Spinal cord (tissue), 10 donors: Measurements from ENCODE around the gene KRT4. TPM values are rescaled to one million over a fixed set of nuclear protein-coding genes. Genes with fewer than 3 reads are reported as not detected.
A peak's percentile ranks its signal among the peaks of the same experiment; 100 is the strongest.

Experiments
- DNase-seq, 6 donors: peaks; one replicate each; pipeline versions ENCODE4 v3.0.0 to v3.0.0-alpha.2; 2013 to 2015; ENCODE audit warnings: low spot score in 6 of 6, low read depth in 4 of 6
- H3K27ac ChIP-seq: one replicate; pipeline ENCODE4 v1.5.1; 2013; ENCODE audit warnings: low read depth, low read length, control low read depth
- H3K27me3 ChIP-seq: one replicate; pipeline ENCODE4 v1.6.1; 2013; ENCODE audit warnings: low read length; ENCODE audit not compliant: control insufficient read depth, insufficient read depth
- H3K36me3 ChIP-seq: one replicate; pipeline ENCODE4 v1.6.1; 2013; ENCODE audit warnings: low read length; ENCODE audit not compliant: control insufficient read depth, insufficient read depth
- H3K4me1 ChIP-seq: one replicate; pipeline ENCODE4 v1.6.1; 2013; ENCODE audit warnings: low read length; ENCODE audit not compliant: control insufficient read depth, insufficient read depth
- H3K4me3 ChIP-seq: one replicate; pipeline ENCODE4 v1.5.1; 2013; ENCODE audit warnings: low read depth, low read length, control low read depth
- H3K9me3 ChIP-seq: one replicate; pipeline ENCODE4 v1.6.1; 2013; ENCODE audit warnings: low read length; ENCODE audit not compliant: control insufficient read depth, insufficient read depth
- WGBS: methylation state at CpG from one replicate; pipeline ENCODE4 v1.1.5; 2013; ENCODE audit warnings: missing lambda C conversion rate; ENCODE audit not compliant: insufficient coverage; 5-methylcytosine and 5-hydroxymethylcytosine counted together
- polyA plus RNA-seq, 2 donors: library from polyadenylated mRNA; unstranded; fragments of 120-200 nt; gene quantifications; one replicate each; pipeline ENCODE4 v1.2.1, GENCODE V29; 2013; ENCODE audit not compliant: insufficient read length in 2 of 2
- total RNA-seq, 2 donors: library from RNA; depleted of rRNA in 1 of 2; stranded (reverse); fragments of 120-200 nt in 1 of 2; fragments of >200 nt in 1 of 2; gene quantifications; one replicate each; pipeline versions ENCODE4 v1.2.3 to v1.2.4, GENCODE V29; 2013 to 2014
- donor health status: healthy.

KRT4 gene
- total and polyA plus RNA-seq, 4 donors = 0.11 to 0.20 (median 0.14) TPM; not detected in 1

DNA sequence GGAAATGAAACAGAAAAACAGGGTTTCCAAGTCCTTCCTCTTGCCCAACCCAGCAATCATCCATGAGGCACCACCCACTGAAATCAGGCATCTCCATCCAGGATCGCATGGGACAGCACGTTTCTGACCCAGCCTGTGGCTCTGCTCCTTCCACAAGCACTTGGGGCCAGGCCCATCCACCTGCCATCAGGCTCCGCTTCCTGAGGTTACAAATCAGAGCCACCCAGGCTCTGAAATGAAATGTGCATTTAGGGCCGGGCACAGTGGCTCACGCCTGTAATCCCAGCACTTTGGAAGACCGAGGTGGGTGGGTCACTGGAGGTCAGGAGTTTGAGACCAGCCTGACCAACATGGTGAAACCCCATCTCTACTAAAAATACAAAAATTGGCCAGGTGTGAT is 35.6 kb upstream of the KRT4 start:
- no peaks in the 10 kb centered on the region for H3K9me3 ChIP-seq
- H3K27ac ChIP-seq = no peak overlapping the region
- H3K27me3 ChIP-seq = peaks cover 2% of the 10 kb centered on the region
- no peaks in the 10 kb centered on the region for H3K4me1 ChIP-seq
- H3K36me3 ChIP-seq = no peaks in the 10 kb centered on the region
- 93% methylated on average over 4 of the region's 6 CpGs for WGBS
- no peak overlapping the region for H3K4me3 ChIP-seq
- DNase-seq = no peak

- peaks cover 2% of the 10 kb centered on the region for H3K27me3 ChIP-seq
- H3K27ac ChIP-seq = no peak within 1 kb of the TSS
- WGBS = 87% methylated on average over 15 of the region's 16 CpGs
- H3K4me3 ChIP-seq = no peak within 1 kb of the TSS
- no peaks in the 10 kb centered on the region for H3K4me1 ChIP-seq
- H3K36me3 ChIP-seq = no peaks in the 10 kb centered on the region
- no peaks in the 10 kb centered on the region for H3K9me3 ChIP-seq
- DNase-seq = no peak
Measured at GRCh38 chr12:52848661-52849255, 34.8 kb upstream of the KRT4 start, which contains the start of gene KRT78. KRT78 (minus strand) TSS chr12:52848994; CDS start chr12:52848930, 64 bp downstream.

DNA sequence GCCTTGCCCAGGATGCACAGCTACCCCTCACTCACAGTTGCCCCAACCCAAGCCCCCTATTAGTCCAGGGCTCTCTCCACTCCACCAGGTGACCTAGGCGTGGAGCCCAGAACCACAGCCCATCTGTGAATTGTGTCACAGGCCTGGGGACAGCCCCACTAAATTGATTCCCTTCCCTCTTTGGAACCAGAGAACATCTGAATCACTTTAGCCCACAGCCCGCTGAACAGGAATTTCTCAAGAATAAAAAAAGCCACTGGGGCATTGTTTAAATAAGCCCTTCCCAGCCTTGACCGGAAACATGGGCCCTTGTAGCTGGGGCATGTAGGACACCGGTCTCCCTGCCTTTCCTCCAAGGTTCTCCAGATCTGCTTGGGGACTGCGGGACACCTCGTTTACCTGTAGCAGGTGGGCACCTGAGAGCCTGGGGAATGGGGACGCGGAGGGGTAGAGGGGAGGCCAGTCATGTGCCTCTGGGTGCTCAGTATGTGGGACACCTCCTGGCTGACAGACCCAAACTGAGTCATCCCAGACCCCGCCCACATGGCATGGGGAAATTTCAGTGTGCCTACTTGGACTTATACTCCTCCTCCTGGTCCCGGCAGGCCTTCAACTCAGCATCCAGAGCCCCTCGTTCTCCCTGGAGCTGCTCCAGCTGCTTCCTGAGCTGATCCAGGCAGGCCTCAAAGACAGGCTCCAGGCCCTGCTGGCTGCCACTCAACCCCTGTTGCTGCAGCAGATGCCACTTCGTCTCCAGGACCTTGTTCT is 33.6 kb upstream of the KRT4 start:
- Histone ChIP-seq H3K36me3 (no peaks in the 10 kb centered on the region), H3K9me3 (no peaks in the 10 kb centered on the region), H3K27ac (no peak overlapping the region), H3K4me1 (no peaks in the 10 kb centered on the region), H3K4me3 (no peak overlapping the region), H3K27me3 (peaks cover 2% of the 10 kb centered on the region)
- no peak for DNase-seq
- 86% methylated on average over 12 of the region's 12 CpGs for WGBS

GRCh38 chr12:52846356-52846970 is 32.5 kb upstream of the KRT4 start:
- Histone ChIP-seq H3K27ac (no peak overlapping the region), H3K36me3 (no peaks in the 10 kb centered on the region), H3K9me3 (no peaks in the 10 kb centered on the region), H3K4me1 (no peaks in the 10 kb centered on the region), H3K4me3 (no peak overlapping the region), H3K27me3 (peaks cover 2% of the 10 kb centered on the region)
- WGBS = 80% methylated on average over 8 of the region's 8 CpGs
- DNase-seq = no peak

DNA sequence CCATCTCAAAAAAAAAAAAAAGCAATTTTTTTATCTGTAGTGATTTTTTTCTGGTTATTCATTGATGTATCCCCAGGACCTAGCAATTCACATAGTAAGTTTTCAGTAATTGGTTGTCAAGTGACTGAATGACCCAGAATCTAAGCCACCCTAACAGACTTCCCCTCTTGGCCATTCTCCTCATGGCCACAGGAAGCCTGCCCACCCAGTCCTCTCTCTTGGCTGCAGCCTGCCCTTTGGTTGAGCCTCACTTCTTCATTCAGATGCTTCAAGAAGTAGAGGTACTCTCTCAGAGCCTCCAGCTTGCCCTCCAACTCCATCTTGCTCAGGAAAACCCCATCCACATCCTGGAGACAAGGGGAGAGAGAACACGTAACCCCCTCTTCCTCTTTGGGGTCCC is 32.0 kb upstream of the KRT4 start:
- no peaks in the 10 kb centered on the region for H3K9me3 ChIP-seq
- H3K4me1 ChIP-seq = no peaks in the 10 kb centered on the region
- WGBS = 100% methylated on average over 1 of the region's 1 CpG
- no peak overlapping the region for H3K27ac ChIP-seq
- no peak overlapping the region for H3K4me3 ChIP-seq
- H3K27me3 ChIP-seq = peaks cover 2% of the 10 kb centered on the region
- no peak for DNase-seq
- no peaks in the 10 kb centered on the region for H3K36me3 ChIP-seq

GRCh38 chr12:52844386-52844785 is 30.5 kb upstream of the KRT4 start:
- Histone ChIP-seq H3K9me3 (no peaks in the 10 kb centered on the region), H3K27ac (no peak overlapping the region), H3K27me3 (no peaks in the 10 kb centered on the region), H3K4me1 (peaks cover 4% of the 10 kb centered on the region), H3K36me3 (no peaks in the 10 kb centered on the region), H3K4me3 (no peak overlapping the region)
- WGBS = 95% methylated on average over 11 of the region's 11 CpGs
- DNase-seq = no peak

DNA sequence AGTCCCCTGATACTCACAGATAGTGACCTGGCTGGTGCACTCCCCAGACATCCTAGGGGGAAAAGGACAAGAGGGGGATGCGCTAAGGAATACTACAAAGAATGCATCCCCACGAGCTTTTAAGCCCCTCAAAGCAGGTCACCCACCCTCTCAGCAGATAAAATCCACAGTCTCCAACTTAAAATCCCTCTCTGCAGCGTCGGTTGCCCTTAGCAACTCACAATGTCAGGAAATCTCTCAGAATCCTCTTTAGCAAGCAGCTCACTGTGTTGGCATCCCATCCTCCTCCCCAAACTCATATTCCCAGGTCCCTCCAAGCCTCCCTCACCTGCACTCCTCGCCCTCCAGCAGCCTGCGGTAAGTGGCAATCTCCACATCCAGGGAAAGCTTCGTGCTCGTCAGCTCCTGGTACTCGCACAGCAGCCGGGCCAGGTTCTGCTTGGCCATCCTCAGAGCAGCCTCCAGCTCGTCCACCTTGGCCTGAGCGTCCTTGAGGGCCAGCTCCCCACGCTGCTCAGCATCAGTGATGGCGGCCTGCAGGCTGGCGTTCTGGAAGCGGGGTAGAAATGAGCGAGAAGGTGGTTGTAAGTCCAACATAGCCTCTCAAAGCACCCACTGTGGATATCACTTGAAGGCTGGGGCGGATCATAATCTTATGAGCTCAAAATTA is 25.7 kb upstream of the KRT4 start:
- H3K27ac ChIP-seq = no peak overlapping the region
- peaks cover 17% of the 10 kb centered on the region for H3K4me1 ChIP-seq
- H3K36me3 ChIP-seq = no peaks in the 10 kb centered on the region
- DNase-seq = peak in 1 of 6 donors; percentile 47
- H3K9me3 ChIP-seq = no peaks in the 10 kb centered on the region
- no peak overlapping the region for H3K4me3 ChIP-seq
- no peaks in the 10 kb centered on the region for H3K27me3 ChIP-seq
- 69% methylated on average over 17 of the region's 18 CpGs for WGBS

GRCh38 chr12:52838609-52839435 is 24.9 kb upstream of the KRT4 start:
- H3K27ac ChIP-seq = no peak overlapping the region
- H3K4me3 ChIP-seq = no peak overlapping the region
- no peaks in the 10 kb centered on the region for H3K27me3 ChIP-seq
- H3K9me3 ChIP-seq = no peaks in the 10 kb centered on the region
- DNase-seq = no peak
- H3K4me1 ChIP-seq = peaks cover 18% of the 10 kb centered on the region
- WGBS = 35% methylated on average over 13 of the region's 14 CpGs
- H3K36me3 ChIP-seq = no peaks in the 10 kb centered on the region
